Activated CD8-positive, alpha-beta memory T cell treated with anti-CD3 and anti-CD28 coated beads, Interleukin-2, amount 10 ng/mL, durations not matched to agents 7 days and 5 days (primary cell): ENCODE results near the gene GCDH. TPM values are rescaled to one million over a fixed set of nuclear protein-coding genes. Genes with fewer than 3 reads are reported as not detected.
"Not testable (repeated sequence)": the region's sequence is repeated elsewhere in the genome, so short reads cannot be mapped to it uniquely, and the experiment has no call there.

Experiments used
- ATAC-seq: fragments of 150-1000 bp; cut with Tn5 transposase; one replicate; pipeline ENCODE4 v1.10.0; 2021; ENCODE audit warnings: moderate library complexity
- CTCF ChIA-PET: fragments of 350-600 bp; sonication (Branson Sonifier 250); formaldehyde crosslinking; loops from one replicate; lab custom pipeline; 2021; ENCODE audit warnings: antibody characterized with exemption; lab: Charles Lee
- DNase-seq: peaks from one replicate; pipeline ENCODE4 v3.0.0-alpha.2; 2020
- H3K27ac Mint-ChIP-seq: one replicate; pipeline ENCODE4 v1.8.0; 2021; ENCODE audit warnings: mild to moderate bottlenecking, mixed read lengths
- H3K27me3 Mint-ChIP-seq: one replicate; pipeline ENCODE4 v1.8.0; 2021; ENCODE audit warnings: mixed read lengths
- H3K36me3 Mint-ChIP-seq: one replicate; pipeline ENCODE4 v1.8.0; 2021; ENCODE audit warnings: mild to moderate bottlenecking, mixed read lengths
- H3K4me1 Mint-ChIP-seq: one replicate; pipeline ENCODE4 v1.8.0; 2021; ENCODE audit warnings: mixed read lengths
- H3K4me3 Mint-ChIP-seq: one replicate; pipeline ENCODE4 v1.8.0; 2021; ENCODE audit warnings: mild to moderate bottlenecking, moderate library complexity, mixed read lengths
- H3K9me3 Mint-ChIP-seq: one replicate; pipeline ENCODE4 v1.8.0; 2022; ENCODE audit warnings: low read depth, mixed read lengths
- total RNA-seq, 2 experiments: library from RNA; stranded (reverse); gene quantifications; one replicate each; pipeline ENCODE4 v1.2.3, GENCODE V29; 2021

GCDH gene
- total RNA-seq, 2 experiments from 2014 or later: 38.7 to 46.1 TPM

GRCh38 chr19:12891553-12892021, 627 bp downstream of the GCDH start:
- H3K9me3 Mint-ChIP-seq: no peaks in the 10 kb centered on the region
- peaks cover 24% of the 10 kb centered on the region for H3K4me1 Mint-ChIP-seq
- H3K27me3 Mint-ChIP-seq: no peaks in the 10 kb centered on the region
- CTCF ChIA-PET: interaction anchor here (1.0 to 2.5 kb wide), 8 partner anchors 8 to 115 kb away, joined by 3 to 41 read pairs (median 7); partner anchors contain the start of gene CALR
- H3K36me3 Mint-ChIP-seq: peaks cover 5% of the 10 kb centered on the region
- DNase-seq (no peak), ATAC-seq (no peak)
- H3K4me3 Mint-ChIP-seq: peak overlapping the region; percentile 99
- H3K27ac Mint-ChIP-seq: peak overlapping the region; percentile 90

- CTCF ChIA-PET: no interaction called here
- no peak overlapping the region for H3K27ac Mint-ChIP-seq
- H3K4me3 Mint-ChIP-seq: no peak overlapping the region
- peaks cover 9% of the 10 kb centered on the region for H3K36me3 Mint-ChIP-seq
- H3K9me3 Mint-ChIP-seq: no peaks in the 10 kb centered on the region
- ATAC-seq (no peak), DNase-seq (no peak)
- H3K27me3 Mint-ChIP-seq: no peaks in the 10 kb centered on the region
- peaks cover 30% of the 10 kb centered on the region for H3K4me1 Mint-ChIP-seq
These were observed 2.6 kb downstream of the GCDH start for GRCh38 chr19:12893582-12893981.

- H3K9me3 Mint-ChIP-seq: no peaks in the 10 kb centered on the region
- CTCF ChIA-PET: interaction anchor here (5.9 kb wide), 1 partner anchor 11 kb away, joined by 27 read pairs; no protein-coding TSS in a partner anchor
- ATAC-seq: no peak
- H3K4me3 Mint-ChIP-seq: no peak overlapping the region
- peaks cover 36% of the 10 kb centered on the region for H3K4me1 Mint-ChIP-seq
- no peak for DNase-seq
- peaks cover 12% of the 10 kb centered on the region for H3K36me3 Mint-ChIP-seq
- H3K27ac Mint-ChIP-seq: no peak overlapping the region
- H3K27me3 Mint-ChIP-seq: no peaks in the 10 kb centered on the region
These were observed 5.5 kb downstream of the GCDH start for GRCh38 chr19:12896460-12896859.

- H3K9me3 Mint-ChIP-seq: no peaks in the 10 kb centered on the region
- H3K4me1 Mint-ChIP-seq: peaks cover 26% of the 10 kb centered on the region
- CTCF ChIA-PET: interaction anchor here (0.9 to 5.9 kb wide), 10 partner anchors 9 to 77 kb away, joined by 3 to 27 read pairs (median 6); partner anchors contain the start of genes FARSA, GCDH and SYCE2
- peak overlapping the region; percentile 56 for H3K4me3 Mint-ChIP-seq
- H3K27me3 Mint-ChIP-seq: no peaks in the 10 kb centered on the region
- peaks cover 10% of the 10 kb centered on the region for H3K36me3 Mint-ChIP-seq
- ATAC-seq (peak; percentile 85), DNase-seq (peak; percentile 82)
- peak overlapping the region; percentile 88 for H3K27ac Mint-ChIP-seq
These were observed 9.0 kb downstream of the GCDH start for GRCh38 chr19:12899891-12900518.

GRCh38 chr19:12907166-12907565, 16.2 kb downstream of the GCDH start:
- no peak overlapping the region for H3K27ac Mint-ChIP-seq
- CTCF ChIA-PET: interaction anchor here (1.6 to 2.7 kb wide), 2 partner anchors 12 to 58 kb away, joined by 6 to 9 read pairs; partner anchors contain the start of gene SYCE2
- H3K27me3 Mint-ChIP-seq: no peaks in the 10 kb centered on the region
- DNase-seq (no peak), ATAC-seq (no peak)
- peaks cover 1% of the 10 kb centered on the region for H3K36me3 Mint-ChIP-seq
- no peaks in the 10 kb centered on the region for H3K9me3 Mint-ChIP-seq
- no peak overlapping the region for H3K4me3 Mint-ChIP-seq
- peaks cover 6% of the 10 kb centered on the region for H3K4me1 Mint-ChIP-seq

GRCh38 chr19:12912571-12912970, 21.6 kb downstream of the GCDH start:
- Mint-ChIP-seq H3K9me3 (no peaks in the 10 kb centered on the region), H3K27me3 (no peaks in the 10 kb centered on the region), H3K4me3 (no peak overlapping the region), H3K36me3 (no peaks in the 10 kb centered on the region), H3K4me1 (peaks cover 33% of the 10 kb centered on the region), H3K27ac (no peak overlapping the region)
- no peak for ATAC-seq
- CTCF ChIA-PET: interaction anchor here (1.0 to 4.4 kb wide), 6 partner anchors 13 to 176 kb away, joined by 3 to 17 read pairs (median 4); partner anchors contain the start of gene GET3
- DNase-seq: no peak

- no peaks in the 10 kb centered on the region for H3K9me3 Mint-ChIP-seq
- no peaks in the 10 kb centered on the region for H3K36me3 Mint-ChIP-seq
- DNase-seq (no peak), ATAC-seq (no peak)
- no peaks in the 10 kb centered on the region for H3K27me3 Mint-ChIP-seq
- H3K27ac Mint-ChIP-seq: peak overlapping the region; percentile 88
- no peak overlapping the region for H3K4me3 Mint-ChIP-seq
- peaks cover 35% of the 10 kb centered on the region for H3K4me1 Mint-ChIP-seq
- CTCF ChIA-PET: interaction anchor here (0.9 to 4.4 kb wide), 10 partner anchors 12 to 176 kb away, joined by 3 to 17 read pairs (median 6); partner anchors contain the start of genes GCDH and GET3
These were observed 22.1 kb downstream of the GCDH start for GRCh38 chr19:12913011-12913561.

- peak overlapping the region; percentile 32 for H3K4me3 Mint-ChIP-seq
- CTCF ChIA-PET: interaction anchor here (0.6 to 3.4 kb wide), 10 partner anchors 13 to 158 kb away, joined by 3 to 17 read pairs (median 6); partner anchors contain the start of gene GCDH
- no peaks in the 10 kb centered on the region for H3K9me3 Mint-ChIP-seq
- H3K27me3 Mint-ChIP-seq: no peaks in the 10 kb centered on the region
- ATAC-seq (peak; percentile 81), DNase-seq (peak; percentile 84)
- H3K4me1 Mint-ChIP-seq: peaks cover 40% of the 10 kb centered on the region
- H3K36me3 Mint-ChIP-seq: peaks cover under 1% of the 10 kb centered on the region
- peak overlapping the region; percentile 88 for H3K27ac Mint-ChIP-seq
These were observed 23.1 kb downstream of the GCDH start for GRCh38 chr19:12913851-12914690.

- H3K4me3 Mint-ChIP-seq, ATAC-seq, H3K27ac Mint-ChIP-seq, H3K27me3 Mint-ChIP-seq, DNase-seq, H3K9me3 Mint-ChIP-seq, H3K36me3 Mint-ChIP-seq: not testable (repeated sequence)
- CTCF ChIA-PET: interaction anchor here (1.4 to 1.6 kb wide), 2 partner anchors 31 to 49 kb away, joined by 4 to 8 read pairs; no protein-coding TSS in a partner anchor
- H3K4me1 Mint-ChIP-seq: peaks cover 44% of the 10 kb centered on the region
These were observed 24.9 kb downstream of the GCDH start for GRCh38 chr19:12915860-12916259.

- Mint-ChIP-seq H3K4me1 (peaks cover 43% of the 10 kb centered on the region), H3K36me3 (peaks cover 14% of the 10 kb centered on the region)
- CTCF ChIA-PET: no interaction called here
These were observed 27.3 kb downstream of the GCDH start for GRCh38 chr19:12918253-12918652.

GRCh38 chr19:12921047-12921446, 30.1 kb downstream of the GCDH start:
- CTCF ChIA-PET: interaction anchor here (1.1 to 1.2 kb wide), 3 partner anchors 18 to 36 kb away, joined by 3 to 4 read pairs (median 3); partner anchors contain the start of gene GCDH
- DNase-seq (no peak), ATAC-seq (no peak)
- peak overlapping the region; percentile 68 for H3K27ac Mint-ChIP-seq
- H3K4me3 Mint-ChIP-seq: no peak overlapping the region
- peaks cover 30% of the 10 kb centered on the region for H3K36me3 Mint-ChIP-seq
- peaks cover 21% of the 10 kb centered on the region for H3K4me1 Mint-ChIP-seq
- H3K27me3 Mint-ChIP-seq: no peaks in the 10 kb centered on the region
- no peaks in the 10 kb centered on the region for H3K9me3 Mint-ChIP-seq

More at GRCh38 chr19:12918253-12918652, 27.3 kb downstream of the GCDH start:
- Mint-ChIP-seq H3K9me3 (no peaks in the 10 kb centered on the region), H3K4me3 (no peak overlapping the region), H3K27me3 (no peaks in the 10 kb centered on the region), H3K27ac (peak overlapping the region; percentile 86)
- DNase-seq: no peak
- no peak for ATAC-seq

GRCh38 chr19:12922959-12923358, 32.0 kb downstream of the GCDH start:
- DNase-seq (no peak), ATAC-seq (no peak)
- CTCF ChIA-PET: interaction anchor here (1.0 kb wide), 1 partner anchor 32 kb away, joined by 3 read pairs; the partner anchor contains the start of gene GCDH
- peak overlapping the region; percentile 11 for H3K27ac Mint-ChIP-seq
- H3K27me3 Mint-ChIP-seq: no peaks in the 10 kb centered on the region
- H3K4me1 Mint-ChIP-seq: peaks cover 15% of the 10 kb centered on the region
- peaks cover 41% of the 10 kb centered on the region for H3K36me3 Mint-ChIP-seq
- H3K9me3 Mint-ChIP-seq: no peaks in the 10 kb centered on the region
- no peak overlapping the region for H3K4me3 Mint-ChIP-seq
